Measurements from ENCODE around the gene MOB3B. TPM values are rescaled to one million over a fixed set of nuclear protein-coding genes. Genes with fewer than 3 reads are reported as not detected.

The MOB3B gene
- total RNA-seq, 1 donor = under 0.01 TPM

DNA sequence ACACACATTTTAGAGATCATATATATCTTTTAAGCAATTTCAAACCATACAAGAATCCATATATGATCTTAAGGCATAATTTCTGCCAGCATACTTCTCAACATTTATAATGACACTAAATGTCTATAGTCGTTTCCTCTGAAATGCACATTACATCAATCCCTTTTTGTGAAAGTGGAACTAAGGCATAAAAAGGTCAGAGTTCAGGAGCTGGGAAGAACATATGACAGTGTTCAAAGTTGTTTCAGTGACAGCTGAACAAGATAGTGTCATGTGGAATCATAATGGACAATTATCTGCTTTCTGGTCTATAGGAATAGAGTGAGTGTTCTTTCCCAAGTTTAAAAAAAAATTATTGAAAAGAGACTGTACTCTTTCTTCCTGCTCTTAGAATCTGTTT is 2.4 kb upstream of the MOB3B start:
- TF ChIP-seq, protein P1, sequence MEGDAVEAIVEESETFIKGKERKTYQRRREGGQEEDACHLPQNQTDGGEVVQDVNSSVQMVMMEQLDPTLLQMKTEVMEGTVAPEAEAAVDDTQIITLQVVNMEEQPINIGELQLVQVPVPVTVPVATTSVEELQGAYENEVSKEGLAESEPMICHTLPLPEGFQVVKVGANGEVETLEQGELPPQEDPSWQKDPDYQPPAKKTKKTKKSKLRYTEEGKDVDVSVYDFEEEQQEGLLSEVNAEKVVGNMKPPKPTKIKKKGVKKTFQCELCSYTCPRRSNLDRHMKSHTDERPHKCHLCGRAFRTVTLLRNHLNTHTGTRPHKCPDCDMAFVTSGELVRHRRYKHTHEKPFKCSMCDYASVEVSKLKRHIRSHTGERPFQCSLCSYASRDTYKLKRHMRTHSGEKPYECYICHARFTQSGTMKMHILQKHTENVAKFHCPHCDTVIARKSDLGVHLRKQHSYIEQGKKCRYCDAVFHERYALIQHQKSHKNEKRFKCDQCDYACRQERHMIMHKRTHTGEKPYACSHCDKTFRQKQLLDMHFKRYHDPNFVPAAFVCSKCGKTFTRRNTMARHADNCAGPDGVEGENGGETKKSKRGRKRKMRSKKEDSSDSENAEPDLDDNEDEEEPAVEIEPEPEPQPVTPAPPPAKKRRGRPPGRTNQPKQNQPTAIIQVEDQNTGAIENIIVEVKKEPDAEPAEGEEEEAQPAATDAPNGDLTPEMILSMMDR (IDR thresholded peaks at IDR 0.05; ENCODE audit: extremely low read depth, low read depth, low read length) = no peak
- no peaks in the 10 kb centered on the region for H3K9me3 ChIP-seq (ENCODE audit: low read depth, low read length)
- H4K20me1 ChIP-seq (ENCODE audit: insufficient read depth, low read length) = no peaks in the 10 kb centered on the region
- H3K36me3 ChIP-seq (ENCODE audit: insufficient read depth, low read length) = no peaks in the 10 kb centered on the region
- H3K4me2 ChIP-seq (ENCODE audit: insufficient read depth, low read length) = no peak overlapping the region
- peaks cover 25% of the 10 kb centered on the region for H3K27me3 ChIP-seq (ENCODE audit: insufficient read depth, low read length)
- H2AFZ ChIP-seq (ENCODE audit: low read length) = no peak overlapping the region
- no peak overlapping the region for H3K4me3 ChIP-seq (ENCODE audit: insufficient read depth, low read length)
- H3K4me1 ChIP-seq (ENCODE audit: insufficient read depth, low read length) = peaks cover 10% of the 10 kb centered on the region
- DNase-seq (ENCODE audit: insufficient read length, low spot score, missing footprints) = no peak
- no peak overlapping the region for H3K27ac ChIP-seq (ENCODE audit: low read depth, low read length)
- H3K79me2 ChIP-seq (ENCODE audit: insufficient read depth, low read length) = no peaks in the 10 kb centered on the region

DNA sequence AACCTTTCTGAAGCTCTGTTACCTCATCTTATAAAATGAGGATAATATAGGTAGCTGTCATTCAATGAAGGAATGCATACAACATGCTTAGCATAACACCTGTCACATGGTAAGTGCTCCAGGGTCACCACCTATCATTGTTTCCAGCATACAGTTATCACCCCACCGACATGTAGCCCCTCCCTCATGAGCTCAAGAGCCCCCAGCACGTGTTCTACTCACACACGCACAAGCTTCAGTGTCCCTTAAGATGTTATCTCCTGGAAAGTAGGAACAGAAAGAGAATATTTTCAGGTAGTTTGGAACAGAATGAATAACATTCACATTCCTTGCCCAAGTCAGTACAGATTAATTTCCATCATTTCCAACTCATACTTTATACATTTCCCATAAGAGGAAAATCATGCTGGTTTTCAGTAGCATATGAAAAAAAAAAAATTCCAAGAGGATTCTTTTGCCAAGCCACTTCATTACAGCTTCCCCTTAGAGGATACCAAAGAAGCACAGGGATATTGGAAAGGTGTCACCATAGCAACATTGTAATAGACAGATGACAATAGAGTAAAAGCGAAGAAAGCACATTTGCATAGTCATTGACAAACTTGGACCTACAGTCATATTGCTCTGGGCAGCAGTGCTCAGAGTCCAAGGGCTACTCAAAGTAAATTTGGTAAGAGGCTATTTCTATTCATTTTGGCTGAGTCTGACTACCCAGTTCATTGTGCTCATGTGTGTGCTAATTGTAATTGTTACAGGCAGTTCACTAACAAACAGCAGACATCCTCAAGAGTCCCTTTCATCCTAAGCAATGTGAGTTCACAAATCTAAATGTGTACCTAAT is 1.5 kb upstream of the MOB3B start:
- Histone ChIP-seq H3K4me3 (ENCODE audit: insufficient read depth, low read length) (no peak overlapping the region), H3K36me3 (ENCODE audit: insufficient read depth, low read length) (no peaks in the 10 kb centered on the region), H3K27ac (ENCODE audit: low read depth, low read length) (no peak overlapping the region), H2AFZ (ENCODE audit: low read length) (no peak overlapping the region), H3K4me2 (ENCODE audit: insufficient read depth, low read length) (no peak overlapping the region), H4K20me1 (ENCODE audit: insufficient read depth, low read length) (no peaks in the 10 kb centered on the region), H3K27me3 (ENCODE audit: insufficient read depth, low read length) (peaks cover 29% of the 10 kb centered on the region), H3K4me1 (ENCODE audit: insufficient read depth, low read length) (peaks cover 10% of the 10 kb centered on the region), H3K9me3 (ENCODE audit: low read depth, low read length) (no peaks in the 10 kb centered on the region), H3K79me2 (ENCODE audit: insufficient read depth, low read length) (no peaks in the 10 kb centered on the region)
- TF ChIP-seq, protein P1 (IDR thresholded peaks at IDR 0.05; ENCODE audit: extremely low read depth, low read depth, low read length) = no peak
- DNase-seq (ENCODE audit: insufficient read length, low spot score, missing footprints) = no peak

DNA sequence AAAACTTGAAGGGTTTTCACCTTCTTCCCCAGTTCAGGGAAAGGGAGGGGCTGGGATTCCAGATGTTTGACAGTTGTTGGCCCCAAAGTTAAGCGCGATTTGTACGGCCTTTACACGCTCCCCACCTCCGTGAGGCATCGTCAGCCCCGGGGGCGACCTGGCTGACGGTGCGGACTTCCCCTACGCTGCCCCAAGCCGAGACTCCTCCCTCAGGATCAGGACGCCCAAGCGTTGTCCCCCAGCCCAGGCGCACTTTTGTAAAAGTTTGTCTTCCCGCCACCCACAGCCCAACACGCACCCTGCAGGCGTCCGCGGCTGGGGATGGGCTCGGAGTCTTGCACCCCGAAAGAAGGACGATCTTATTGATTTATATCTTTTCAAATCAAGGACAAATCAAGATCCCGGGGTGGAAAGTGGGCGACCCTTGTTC is 713 bp downstream of the MOB3B start:
- H2AFZ ChIP-seq (ENCODE audit: low read length) = peak overlapping the region; percentile 57
- H3K36me3 ChIP-seq (ENCODE audit: insufficient read depth, low read length) = no peaks in the 10 kb centered on the region
- peak overlapping the region; percentile 93 for H3K4me2 ChIP-seq (ENCODE audit: insufficient read depth, low read length)
- peak; percentile 80 for DNase-seq (ENCODE audit: insufficient read length, low spot score, missing footprints)
- TF ChIP-seq, protein P1 (IDR thresholded peaks at IDR 0.05; ENCODE audit: extremely low read depth, low read depth, low read length) = no peak
- H3K27me3 ChIP-seq (ENCODE audit: insufficient read depth, low read length) = peaks cover 39% of the 10 kb centered on the region
- no peaks in the 10 kb centered on the region for H4K20me1 ChIP-seq (ENCODE audit: insufficient read depth, low read length)
- H3K4me3 ChIP-seq (ENCODE audit: insufficient read depth, low read length) = peak overlapping the region; percentile 68
- H3K4me1 ChIP-seq (ENCODE audit: insufficient read depth, low read length) = peaks cover 10% of the 10 kb centered on the region
- H3K9me3 ChIP-seq (ENCODE audit: low read depth, low read length) = no peaks in the 10 kb centered on the region
- no peak overlapping the region for H3K27ac ChIP-seq (ENCODE audit: low read depth, low read length)
- H3K79me2 ChIP-seq (ENCODE audit: insufficient read depth, low read length) = no peaks in the 10 kb centered on the region

DNA sequence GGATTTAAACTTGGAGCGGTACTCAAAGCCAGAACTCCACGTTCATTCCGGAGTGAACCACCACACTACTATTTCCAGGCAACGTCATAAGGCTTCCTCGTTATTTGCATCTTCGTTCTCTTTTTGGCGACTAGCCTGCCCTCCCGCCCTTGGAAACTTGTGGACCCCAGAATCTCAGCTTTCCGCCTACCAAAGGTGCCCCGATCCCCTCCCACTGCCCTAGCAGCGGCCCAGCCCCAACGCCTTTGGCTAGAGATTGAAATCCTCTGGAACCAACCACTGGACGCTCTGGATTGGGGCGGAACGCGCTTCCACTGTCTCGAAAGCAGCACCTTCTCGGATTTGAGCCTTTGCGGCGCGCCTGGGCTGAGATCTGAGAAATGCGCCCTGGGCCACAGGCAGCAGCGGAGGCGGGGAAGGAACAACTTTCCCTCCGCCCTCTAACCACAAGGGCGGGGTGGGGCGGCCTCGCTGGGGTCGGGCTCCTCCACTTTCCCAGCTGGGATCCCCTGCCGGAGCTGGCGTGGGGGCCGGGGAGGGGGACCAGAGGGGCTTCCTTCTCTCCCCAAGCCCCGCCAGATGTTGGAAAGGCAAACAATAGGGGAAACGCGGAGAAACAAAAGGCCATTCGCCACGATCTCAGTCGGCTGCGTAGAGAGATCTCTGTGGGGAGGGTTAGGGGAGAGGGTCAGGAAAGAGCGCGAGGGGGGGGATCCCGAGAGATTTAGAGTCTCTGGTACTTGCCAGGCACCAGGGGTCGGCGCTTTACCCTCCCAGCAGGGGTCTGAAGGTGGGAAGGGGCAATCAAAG is 1.3 kb downstream of the MOB3B start:
- TF ChIP-seq, protein P1 (IDR thresholded peaks at IDR 0.05; ENCODE audit: extremely low read depth, low read depth, low read length) = no peak
- H3K27ac ChIP-seq (ENCODE audit: low read depth, low read length) = no peak overlapping the region
- peak overlapping the region; percentile 57 for H2AFZ ChIP-seq (ENCODE audit: low read length)
- H3K4me3 ChIP-seq (ENCODE audit: insufficient read depth, low read length) = peak overlapping the region; percentile 68
- peaks cover 39% of the 10 kb centered on the region for H3K27me3 ChIP-seq (ENCODE audit: insufficient read depth, low read length)
- DNase-seq (ENCODE audit: insufficient read length, low spot score, missing footprints) = peak; percentile 78
- H3K79me2 ChIP-seq (ENCODE audit: insufficient read depth, low read length) = no peaks in the 10 kb centered on the region
- no peaks in the 10 kb centered on the region for H3K9me3 ChIP-seq (ENCODE audit: low read depth, low read length)
- H4K20me1 ChIP-seq (ENCODE audit: insufficient read depth, low read length) = no peaks in the 10 kb centered on the region
- peak overlapping the region; percentile 93 for H3K4me2 ChIP-seq (ENCODE audit: insufficient read depth, low read length)
- H3K4me1 ChIP-seq (ENCODE audit: insufficient read depth, low read length) = peaks cover 10% of the 10 kb centered on the region
- no peaks in the 10 kb centered on the region for H3K36me3 ChIP-seq (ENCODE audit: insufficient read depth, low read length)

All from osteoblast (primary cell).